HEK293 (cell line): ENCODE measurements around the gene YBX3.

Experiments
- BCL11B ChIP-seq: fragments of 450-650 bp; formaldehyde crosslinking; IDR thresholded peaks from 2 replicates; pipeline ENCODE4 v1.5.1; 2016; ENCODE audit warnings: low read depth, missing biosample characterization, missing genetic modification characterization
- HOXC10 ChIP-seq: sonication (generic); formaldehyde crosslinking; IDR thresholded peaks from 2 replicates; pipeline ENCODE4 v1.8.1; 2023; ENCODE audit warnings: mild to moderate bottlenecking, missing genetic modification reagents
- SETDB1 ChIP-seq: IDR thresholded peaks from one replicate; pipeline ENCODE4 v1.6.1; 2017; ENCODE audit warnings: mild to moderate bottlenecking, low read length, moderate library complexity, mixed read lengths; ENCODE audit not compliant: insufficient read length
- SP7 ChIP-seq: fragments of 450-650 bp; formaldehyde crosslinking; IDR thresholded peaks from 2 replicates; pipeline ENCODE4 v1.5.1; 2016; ENCODE audit warnings: missing biosample characterization, missing genetic modification characterization
- YY1 ChIP-seq: fragments of 450-650 bp; formaldehyde crosslinking; IDR thresholded peaks from 2 replicates; pipeline ENCODE4 v1.5.1; 2018; ENCODE audit warnings: missing biosample characterization, missing genetic modification characterization
- ZBTB17 ChIP-seq: fragments of 450-650 bp; formaldehyde crosslinking; IDR thresholded peaks from 2 replicates; pipeline ENCODE4 v1.5.1; 2016; ENCODE audit warnings: missing biosample characterization, missing genetic modification characterization
- ZEB2 ChIP-seq: fragments of 450-650 bp; formaldehyde crosslinking; IDR thresholded peaks from 2 replicates; pipeline ENCODE4 v1.5.1; 2016; ENCODE audit warnings: missing biosample characterization, missing genetic modification characterization
- ZNF10 ChIP-seq: fragments of 450-650 bp; formaldehyde crosslinking; IDR thresholded peaks from 2 replicates; pipeline ENCODE4 v1.5.1; 2017; ENCODE audit warnings: missing biosample characterization, missing genetic modification characterization
- ZNF132 ChIP-seq: fragments of 450-650 bp; formaldehyde crosslinking; IDR thresholded peaks from 2 replicates; pipeline ENCODE4 v1.5.1; 2017; ENCODE audit warnings: missing biosample characterization, missing genetic modification characterization, borderline replicate concordance
- ZNF133 ChIP-seq: fragments of 450-650 bp; formaldehyde crosslinking; IDR thresholded peaks from 2 replicates; pipeline ENCODE4 v1.5.1; 2016; ENCODE audit warnings: missing biosample characterization, missing genetic modification characterization
- ZNF140 ChIP-seq: fragments of 450-650 bp; formaldehyde crosslinking; IDR thresholded peaks from 2 replicates; pipeline ENCODE4 v1.5.1; 2016; ENCODE audit warnings: missing biosample characterization, missing genetic modification characterization
- ZNF214 ChIP-seq: fragments of 450-650 bp; formaldehyde crosslinking; IDR thresholded peaks from 2 replicates; pipeline ENCODE4 v1.5.1; 2017; ENCODE audit warnings: missing biosample characterization, mild to moderate bottlenecking, missing genetic modification characterization, borderline replicate concordance
- ZNF23 ChIP-seq: fragments of 450-650 bp; formaldehyde crosslinking; IDR thresholded peaks from 2 replicates; pipeline ENCODE4 v1.5.1; 2016; ENCODE audit warnings: missing biosample characterization, missing genetic modification characterization, borderline replicate concordance
- ZNF391 ChIP-seq: fragments of 450-650 bp; formaldehyde crosslinking; IDR thresholded peaks from 2 replicates; pipeline ENCODE4 v1.5.1; 2016; ENCODE audit warnings: low read depth, missing biosample characterization, missing genetic modification characterization, borderline replicate concordance
- ZNF473 ChIP-seq: fragments of 450-650 bp; formaldehyde crosslinking; IDR thresholded peaks from 2 replicates; pipeline ENCODE4 v1.5.1; 2017; ENCODE audit warnings: missing biosample characterization, missing genetic modification characterization
- ZNF521 ChIP-seq: fragments of 450-650 bp; formaldehyde crosslinking; IDR thresholded peaks from 2 replicates; pipeline ENCODE4 v1.5.1; 2017; ENCODE audit warnings: missing biosample characterization, mild to moderate bottlenecking, missing genetic modification characterization
- ZNF558 ChIP-seq: fragments of 450-650 bp; formaldehyde crosslinking; IDR thresholded peaks from 2 replicates; pipeline ENCODE4 v1.5.1; 2016; ENCODE audit warnings: missing biosample characterization, missing genetic modification characterization
- ZNF600 ChIP-seq: fragments of 450-650 bp; formaldehyde crosslinking; IDR thresholded peaks from 2 replicates; pipeline ENCODE4 v1.5.1; 2016; ENCODE audit warnings: missing biosample characterization, missing genetic modification characterization
- ZNF658 ChIP-seq: fragments of 450-650 bp; formaldehyde crosslinking; IDR thresholded peaks from 2 replicates; pipeline ENCODE4; 2016; ENCODE audit warnings: missing biosample characterization, missing genetic modification characterization
- ZNF660 ChIP-seq: fragments of 450-650 bp; IDR thresholded peaks from 2 replicates; pipeline ENCODE4 v1.5.1; 2018; ENCODE audit warnings: missing biosample characterization, mild to moderate bottlenecking, missing genetic modification characterization
- ZNF707 ChIP-seq: fragments of 450-650 bp; formaldehyde crosslinking; IDR thresholded peaks from 2 replicates; pipeline ENCODE4 v1.5.1; 2016; ENCODE audit warnings: missing biosample characterization, missing genetic modification characterization
- ZNF785 ChIP-seq: fragments of 450-650 bp; formaldehyde crosslinking; IDR thresholded peaks from 2 replicates; pipeline ENCODE4 v1.5.1; 2016; ENCODE audit warnings: missing biosample characterization, missing genetic modification characterization
- ZNF843 ChIP-seq: fragments of 450-650 bp; formaldehyde crosslinking; IDR thresholded peaks from 2 replicates; pipeline ENCODE4 v1.5.1; 2016; ENCODE audit warnings: missing biosample characterization, missing genetic modification characterization
- ZSCAN23 ChIP-seq: fragments of 450-650 bp; formaldehyde crosslinking; IDR thresholded peaks from 2 replicates; pipeline ENCODE4 v1.5.1; 2016; ENCODE audit warnings: missing biosample characterization, missing genetic modification characterization
- ZXDB ChIP-seq: fragments of 450-650 bp; formaldehyde crosslinking; IDR thresholded peaks from 2 replicates; pipeline ENCODE4 v1.5.1; 2016; ENCODE audit warnings: missing biosample characterization, missing genetic modification characterization
- TF ChIP-seq, protein P1 (sequence below): fragments of 450-650 bp; formaldehyde crosslinking; IDR thresholded peaks from 2 replicates; pipeline ENCODE4 v1.5.1; 2016; ENCODE audit warnings: missing biosample characterization, missing genetic modification characterization
- TF ChIP-seq, protein P2 (sequence below): fragments of 450-650 bp; formaldehyde crosslinking; IDR thresholded peaks from 2 replicates; pipeline ENCODE4 v1.5.1; 2016; ENCODE audit warnings: missing biosample characterization, missing genetic modification characterization
- TF ChIP-seq, protein P3 (sequence below): fragments of 450-650 bp; formaldehyde crosslinking; IDR thresholded peaks from 2 replicates; pipeline ENCODE4 v1.5.1; 2016; ENCODE audit warnings: missing biosample characterization, missing genetic modification characterization
- TF ChIP-seq, protein P4 (sequence below): fragments of 450-650 bp; formaldehyde crosslinking; IDR thresholded peaks from 2 replicates; pipeline ENCODE4 v1.5.1; 2016; ENCODE audit warnings: missing biosample characterization, missing genetic modification characterization
- TF ChIP-seq, protein P5 (sequence below): fragments of 450-650 bp; formaldehyde crosslinking; IDR thresholded peaks from 2 replicates; pipeline ENCODE4 v1.5.1; 2017; ENCODE audit warnings: missing biosample characterization, missing genetic modification characterization
- TF ChIP-seq, protein P6 (sequence below): fragments of 450-650 bp; formaldehyde crosslinking; IDR thresholded peaks from 2 replicates; pipeline ENCODE4 v1.5.1; 2016; ENCODE audit warnings: missing biosample characterization, missing genetic modification characterization

YBX3 gene

DNA sequence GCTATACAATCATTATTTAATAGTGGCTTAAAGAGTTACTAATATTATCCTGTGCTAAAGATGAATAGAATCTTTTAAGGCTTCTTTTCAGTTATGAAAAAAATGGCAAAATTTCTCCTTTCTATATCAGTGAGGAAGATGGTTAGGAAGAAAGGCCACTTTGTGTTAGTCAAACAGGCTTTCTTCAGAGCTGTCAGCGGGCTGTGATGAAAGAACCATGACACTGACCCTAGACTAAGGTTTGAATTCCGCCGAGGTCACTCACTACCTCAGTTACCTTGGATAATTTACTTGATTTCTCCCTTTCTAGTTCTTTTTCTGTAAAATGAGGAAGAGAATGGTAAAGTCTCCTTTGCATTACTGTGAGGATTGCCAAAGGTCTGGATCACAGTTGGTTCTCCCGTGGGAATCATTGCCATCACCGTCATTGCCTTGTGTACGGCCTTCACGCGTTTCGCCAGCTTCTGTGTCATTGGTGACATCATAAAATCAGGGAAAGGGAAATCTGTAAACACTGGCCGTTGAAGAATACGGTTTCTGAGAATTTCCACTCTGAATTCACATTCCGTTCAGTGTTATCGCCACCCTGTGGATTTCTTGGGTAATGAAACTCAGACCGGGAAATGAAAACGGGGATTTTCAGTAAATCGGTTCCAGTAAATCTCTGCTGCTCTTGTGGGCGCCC is 26.7 kb upstream of the YBX3 start (continued):
- no peak for TF ChIP-seq ZNF521 (tag by site-specific recombination)
- TF ChIP-seq BCL11B: no peak
- TF ChIP-seq, protein P1, sequence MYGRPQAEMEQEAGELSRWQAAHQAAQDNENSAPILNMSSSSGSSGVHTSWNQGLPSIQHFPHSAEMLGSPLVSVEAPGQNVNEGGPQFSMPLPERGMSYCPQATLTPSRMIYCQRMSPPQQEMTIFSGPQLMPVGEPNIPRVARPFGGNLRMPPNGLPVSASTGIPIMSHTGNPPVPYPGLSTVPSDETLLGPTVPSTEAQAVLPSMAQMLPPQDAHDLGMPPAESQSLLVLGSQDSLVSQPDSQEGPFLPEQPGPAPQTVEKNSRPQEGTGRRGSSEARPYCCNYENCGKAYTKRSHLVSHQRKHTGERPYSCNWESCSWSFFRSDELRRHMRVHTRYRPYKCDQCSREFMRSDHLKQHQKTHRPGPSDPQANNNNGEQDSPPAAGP: peak; percentile 70; the same call in 1 of the 2 replicates
- no peak for TF ChIP-seq ZNF140
- TF ChIP-seq, protein P2, sequence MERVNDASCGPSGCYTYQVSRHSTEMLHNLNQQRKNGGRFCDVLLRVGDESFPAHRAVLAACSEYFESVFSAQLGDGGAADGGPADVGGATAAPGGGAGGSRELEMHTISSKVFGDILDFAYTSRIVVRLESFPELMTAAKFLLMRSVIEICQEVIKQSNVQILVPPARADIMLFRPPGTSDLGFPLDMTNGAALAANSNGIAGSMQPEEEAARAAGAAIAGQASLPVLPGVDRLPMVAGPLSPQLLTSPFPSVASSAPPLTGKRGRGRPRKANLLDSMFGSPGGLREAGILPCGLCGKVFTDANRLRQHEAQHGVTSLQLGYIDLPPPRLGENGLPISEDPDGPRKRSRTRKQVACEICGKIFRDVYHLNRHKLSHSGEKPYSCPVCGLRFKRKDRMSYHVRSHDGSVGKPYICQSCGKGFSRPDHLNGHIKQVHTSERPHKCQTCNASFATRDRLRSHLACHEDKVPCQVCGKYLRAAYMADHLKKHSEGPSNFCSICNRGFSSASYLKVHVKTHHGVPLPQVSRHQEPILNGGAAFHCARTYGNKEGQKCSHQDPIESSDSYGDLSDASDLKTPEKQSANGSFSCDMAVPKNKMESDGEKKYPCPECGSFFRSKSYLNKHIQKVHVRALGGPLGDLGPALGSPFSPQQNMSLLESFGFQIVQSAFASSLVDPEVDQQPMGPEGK (tag by site-specific recombination): no peak
- TF ChIP-seq ZNF843 (tag by site-specific recombination): 0 out of 2 replicates have a peak, but pooled peaks have one; percentile 36
- no peak for TF ChIP-seq ZNF707 (tag by site-specific recombination)
- no peak for TF ChIP-seq ZNF391 (tag by site-specific recombination)
- TF ChIP-seq, protein P3, sequence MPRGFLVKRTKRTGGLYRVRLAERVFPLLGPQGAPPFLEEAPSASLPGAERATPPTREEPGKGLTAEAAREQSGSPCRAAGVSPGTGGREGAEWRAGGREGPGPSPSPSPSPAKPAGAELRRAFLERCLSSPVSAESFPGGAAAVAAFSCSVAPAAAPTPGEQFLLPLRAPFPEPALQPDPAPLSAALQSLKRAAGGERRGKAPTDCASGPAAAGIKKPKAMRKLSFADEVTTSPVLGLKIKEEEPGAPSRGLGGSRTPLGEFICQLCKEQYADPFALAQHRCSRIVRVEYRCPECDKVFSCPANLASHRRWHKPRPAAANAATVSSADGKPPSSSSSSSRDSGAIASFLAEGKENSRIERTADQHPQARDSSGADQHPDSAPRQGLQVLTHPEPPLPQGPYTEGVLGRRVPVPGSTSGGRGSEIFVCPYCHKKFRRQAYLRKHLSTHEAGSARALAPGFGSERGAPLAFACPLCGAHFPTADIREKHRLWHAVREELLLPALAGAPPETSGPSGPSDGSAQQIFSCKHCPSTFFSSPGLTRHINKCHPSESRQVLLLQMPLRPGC: peak; percentile 51; the same call in 1 of the 2 replicates
- TF ChIP-seq ZNF10 (tag by site-specific recombination): peak; percentile 96
- no peak for TF ChIP-seq ZNF473 (tag by site-specific recombination)
- TF ChIP-seq YY1: no peak
- no peak for TF ChIP-seq ZNF214 (tag by site-specific recombination)
- no peak for TF ChIP-seq ZNF133 (tag by site-specific recombination)
- TF ChIP-seq, protein P4, sequence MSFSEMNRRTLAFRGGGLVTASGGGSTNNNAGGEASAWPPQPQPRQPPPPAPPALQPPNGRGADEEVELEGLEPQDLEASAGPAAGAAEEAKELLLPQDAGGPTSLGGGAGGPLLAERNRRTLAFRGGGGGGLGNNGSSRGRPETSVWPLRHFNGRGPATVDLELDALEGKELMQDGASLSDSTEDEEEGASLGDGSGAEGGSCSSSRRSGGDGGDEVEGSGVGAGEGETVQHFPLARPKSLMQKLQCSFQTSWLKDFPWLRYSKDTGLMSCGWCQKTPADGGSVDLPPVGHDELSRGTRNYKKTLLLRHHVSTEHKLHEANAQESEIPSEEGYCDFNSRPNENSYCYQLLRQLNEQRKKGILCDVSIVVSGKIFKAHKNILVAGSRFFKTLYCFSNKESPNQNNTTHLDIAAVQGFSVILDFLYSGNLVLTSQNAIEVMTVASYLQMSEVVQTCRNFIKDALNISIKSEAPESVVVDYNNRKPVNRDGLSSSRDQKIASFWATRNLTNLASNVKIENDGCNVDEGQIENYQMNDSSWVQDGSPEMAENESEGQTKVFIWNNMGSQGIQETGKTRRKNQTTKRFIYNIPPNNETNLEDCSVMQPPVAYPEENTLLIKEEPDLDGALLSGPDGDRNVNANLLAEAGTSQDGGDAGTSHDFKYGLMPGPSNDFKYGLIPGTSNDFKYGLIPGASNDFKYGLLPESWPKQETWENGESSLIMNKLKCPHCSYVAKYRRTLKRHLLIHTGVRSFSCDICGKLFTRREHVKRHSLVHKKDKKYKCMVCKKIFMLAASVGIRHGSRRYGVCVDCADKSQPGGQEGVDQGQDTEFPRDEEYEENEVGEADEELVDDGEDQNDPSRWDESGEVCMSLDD (tag by site-specific recombination): no peak
- TF ChIP-seq ZNF132: no peak
- no peak for TF ChIP-seq ZNF600
- TF ChIP-seq, protein P5, sequence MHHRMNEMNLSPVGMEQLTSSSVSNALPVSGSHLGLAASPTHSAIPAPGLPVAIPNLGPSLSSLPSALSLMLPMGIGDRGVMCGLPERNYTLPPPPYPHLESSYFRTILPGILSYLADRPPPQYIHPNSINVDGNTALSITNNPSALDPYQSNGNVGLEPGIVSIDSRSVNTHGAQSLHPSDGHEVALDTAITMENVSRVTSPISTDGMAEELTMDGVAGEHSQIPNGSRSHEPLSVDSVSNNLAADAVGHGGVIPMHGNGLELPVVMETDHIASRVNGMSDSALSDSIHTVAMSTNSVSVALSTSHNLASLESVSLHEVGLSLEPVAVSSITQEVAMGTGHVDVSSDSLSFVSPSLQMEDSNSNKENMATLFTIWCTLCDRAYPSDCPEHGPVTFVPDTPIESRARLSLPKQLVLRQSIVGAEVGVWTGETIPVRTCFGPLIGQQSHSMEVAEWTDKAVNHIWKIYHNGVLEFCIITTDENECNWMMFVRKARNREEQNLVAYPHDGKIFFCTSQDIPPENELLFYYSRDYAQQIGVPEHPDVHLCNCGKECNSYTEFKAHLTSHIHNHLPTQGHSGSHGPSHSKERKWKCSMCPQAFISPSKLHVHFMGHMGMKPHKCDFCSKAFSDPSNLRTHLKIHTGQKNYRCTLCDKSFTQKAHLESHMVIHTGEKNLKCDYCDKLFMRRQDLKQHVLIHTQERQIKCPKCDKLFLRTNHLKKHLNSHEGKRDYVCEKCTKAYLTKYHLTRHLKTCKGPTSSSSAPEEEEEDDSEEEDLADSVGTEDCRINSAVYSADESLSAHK (tag by site-specific recombination): peak; percentile 41; the same call in 1 of the 2 replicates
- TF ChIP-seq, protein P6, sequence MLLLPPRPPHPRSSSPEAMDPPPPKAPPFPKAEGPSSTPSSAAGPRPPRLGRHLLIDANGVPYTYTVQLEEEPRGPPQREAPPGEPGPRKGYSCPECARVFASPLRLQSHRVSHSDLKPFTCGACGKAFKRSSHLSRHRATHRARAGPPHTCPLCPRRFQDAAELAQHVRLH: peak; percentile 39; the same call in 1 of the 2 replicates
- peak; percentile 75 for TF ChIP-seq ZXDB (tag by site-specific recombination)
- TF ChIP-seq ZBTB17 (tag by site-specific recombination): peak; percentile 91
- no peak for TF ChIP-seq ZNF785 (tag by site-specific recombination)
- TF ChIP-seq SETDB1: peak; percentile 53
- no peak for TF ChIP-seq ZNF658 (tag by site-specific recombination)
- TF ChIP-seq ZNF558 (tag by site-specific recombination): peak; percentile 61; the same call in 1 of the 2 replicates
- TF ChIP-seq SP7 (tag by site-specific recombination): peak; percentile 78
- TF ChIP-seq ZNF660 (tag by site-specific recombination): peak; percentile 98
- TF ChIP-seq ZNF23 (tag by site-specific recombination): no peak
- TF ChIP-seq ZEB2 (tag by site-specific recombination): peak; percentile 90
- TF ChIP-seq HOXC10 (CRISPR knock-in tag): no peak
- no peak for TF ChIP-seq ZSCAN23
